Measurements from ENCODE around the gene MKLN1. TPM values are rescaled to one million over a fixed set of nuclear protein-coding genes. Genes with fewer than 3 reads are reported as not detected.

Gene MKLN1
- total and polyA plus RNA-seq, 2 experiments from 2014 or later: 33.8 to 59.3 TPM

- Histone ChIP-seq H4K20me1 (ENCODE audit: insufficient read depth, poor library complexity, severe bottlenecking) (no peaks in the 10 kb centered on the region), H3K4me3 (no peak overlapping the region), H3K36me3 (replicated peaks; ENCODE audit: insufficient read depth, low read depth) (no peaks in the 10 kb centered on the region), H3K27ac (peak overlapping the region; percentile 48), H3K4me1 (ENCODE audit: insufficient read depth) (no peaks in the 10 kb centered on the region), H3K9me2 (replicated peaks; ENCODE audit: insufficient read depth) (no peaks in the 10 kb centered on the region), H3K4me2 (no peak overlapping the region), H3K79me2 (no peaks in the 10 kb centered on the region), H2AFZ (no peak overlapping the region), H3K9me3 (ENCODE audit: low read depth) (no peaks in the 10 kb centered on the region), H3K27me3 (no peaks in the 10 kb centered on the region)
- peak; percentile 17 for DNase-seq (ENCODE audit: low spot score)
- 79% methylated on average over 13 of the region's 13 CpGs for WGBS (ENCODE audit: low lambda C conversion rate, missing lambda C conversion rate)
- TF ChIP-seq EZH2 (IDR thresholded peaks at IDR 0.05; ENCODE audit: borderline replicate concordance): no peak
- no peak for TF ChIP-seq EZH2phosphoT487 (IDR thresholded peaks at IDR 0.05; ENCODE audit: low read depth, severe bottlenecking, unreplicated experiment)
- no peak for TF ChIP-seq CTCF (IDR thresholded peaks at IDR 0.05; ENCODE audit: poor library complexity)
These were observed 42.8 kb upstream of the MKLN1 start for GRCh38 chr7:131284702-131285419.

- H3K4me1 ChIP-seq (ENCODE audit: insufficient read depth): no peaks in the 10 kb centered on the region
- no peaks in the 10 kb centered on the region for H3K27me3 ChIP-seq
- H3K36me3 ChIP-seq (replicated peaks; ENCODE audit: insufficient read depth, low read depth): no peaks in the 10 kb centered on the region
- no peak overlapping the region for H3K4me3 ChIP-seq
- no peaks in the 10 kb centered on the region for H3K79me2 ChIP-seq
- H2AFZ ChIP-seq: no peak overlapping the region
- H3K9me2 ChIP-seq (replicated peaks; ENCODE audit: insufficient read depth): no peaks in the 10 kb centered on the region
- no peak overlapping the region for H3K4me2 ChIP-seq
- H3K27ac ChIP-seq: no peak overlapping the region
- H3K9me3 ChIP-seq (ENCODE audit: low read depth): no peaks in the 10 kb centered on the region
- H4K20me1 ChIP-seq (ENCODE audit: insufficient read depth, poor library complexity, severe bottlenecking): no peaks in the 10 kb centered on the region
- 93% methylated on average over 3 of the region's 3 CpGs for WGBS (ENCODE audit: low lambda C conversion rate, missing lambda C conversion rate)
- DNase-seq (ENCODE audit: low spot score): no peak
- no peak for TF ChIP-seq CTCF (IDR thresholded peaks at IDR 0.05; ENCODE audit: poor library complexity)
- TF ChIP-seq EZH2phosphoT487 (IDR thresholded peaks at IDR 0.05; ENCODE audit: low read depth, severe bottlenecking, unreplicated experiment): no peak
- TF ChIP-seq EZH2 (IDR thresholded peaks at IDR 0.05; ENCODE audit: borderline replicate concordance): no peak
These were observed 42.1 kb upstream of the MKLN1 start for GRCh38 chr7:131285556-131285955.

- Histone ChIP-seq H3K9me2 (replicated peaks; ENCODE audit: insufficient read depth) (no peaks in the 10 kb centered on the region), H3K4me1 (ENCODE audit: insufficient read depth) (no peaks in the 10 kb centered on the region), H4K20me1 (ENCODE audit: insufficient read depth, poor library complexity, severe bottlenecking) (no peaks in the 10 kb centered on the region), H3K79me2 (no peaks in the 10 kb centered on the region), H3K4me2 (no peak overlapping the region), H3K36me3 (replicated peaks; ENCODE audit: insufficient read depth, low read depth) (no peaks in the 10 kb centered on the region), H3K27me3 (no peaks in the 10 kb centered on the region), H3K27ac (no peak overlapping the region), H2AFZ (no peak overlapping the region), H3K9me3 (ENCODE audit: low read depth) (no peaks in the 10 kb centered on the region), H3K4me3 (no peak overlapping the region)
- TF ChIP-seq EZH2 (IDR thresholded peaks at IDR 0.05; ENCODE audit: borderline replicate concordance) (no peak), EZH2phosphoT487 (IDR thresholded peaks at IDR 0.05; ENCODE audit: low read depth, severe bottlenecking, unreplicated experiment) (no peak), CTCF (IDR thresholded peaks at IDR 0.05; ENCODE audit: poor library complexity) (no peak)
- no peak for DNase-seq (ENCODE audit: low spot score)
- 80% methylated on average over 4 of the region's 4 CpGs for WGBS (ENCODE audit: low lambda C conversion rate, missing lambda C conversion rate)
These were observed 39.2 kb upstream of the MKLN1 start for GRCh38 chr7:131288450-131288849.
